ENCODE measurements around the gene HLA-DPA1. TPM values are rescaled to one million over a fixed set of nuclear protein-coding genes. Genes with fewer than 3 reads are reported as not detected.

Gene HLA-DPA1
- total RNA-seq, 4 donors from 2014 or later, result 21.1 to 101 (median 91.3) TPM

- no peaks in the 10 kb centered on the region for H3K27me3 ChIP-seq
- peaks cover 11% of the 10 kb centered on the region for H3K4me1 ChIP-seq
- 20% methylated on average over 40 of the region's 49 CpGs for WGBS
- TF ChIP-seq POLR2A (IDR thresholded peaks at IDR 0.05), result peak in 1 of 2 donors; percentile 47
- TF ChIP-seq EP300 (IDR thresholded peaks at IDR 0.05), result no peak
- H3K4me3 ChIP-seq, result peak overlapping the region; percentile 45
- H3K9me3 ChIP-seq, result no peaks in the 10 kb centered on the region
- H3K27ac ChIP-seq, result peak overlapping the region; percentile 71
- H3K36me3 ChIP-seq, result peaks cover 7% of the 10 kb centered on the region
- DNase-seq (ENCODE audit: low spot score in 2 of 2), result peak in 1 of 2 donors; percentile 81
These were observed 7.0 kb upstream of the HLA-DPA1 start for GRCh38 chr6:33080127-33081089.

GRCh38 chr6:33079580-33079979, 6.1 kb upstream of the HLA-DPA1 start:
- Histone ChIP-seq H3K4me3 (no peak overlapping the region), H3K4me1 (peaks cover 11% of the 10 kb centered on the region), H3K27ac (no peak overlapping the region), H3K9me3 (no peaks in the 10 kb centered on the region), H3K36me3 (no peaks in the 10 kb centered on the region), H3K27me3 (no peaks in the 10 kb centered on the region)
- TF ChIP-seq POLR2A (IDR thresholded peaks at IDR 0.05), result no peak
- no peak for TF ChIP-seq CTCF (IDR thresholded peaks at IDR 0.05)
- TF ChIP-seq EP300 (IDR thresholded peaks at IDR 0.05), result no peak
- TF ChIP-seq POLR2AphosphoS5 (IDR thresholded peaks at IDR 0.05), result no peak
- no peak for DNase-seq (ENCODE audit: low spot score in 2 of 2)
- WGBS, result 71% methylated on average over 4 of the region's 4 CpGs

GRCh38 chr6:33078919-33079521, 5.6 kb upstream of the HLA-DPA1 start:
- Histone ChIP-seq H3K9me3 (no peaks in the 10 kb centered on the region), H3K27me3 (no peaks in the 10 kb centered on the region), H3K27ac (no peak overlapping the region), H3K4me1 (peaks cover 11% of the 10 kb centered on the region), H3K36me3 (no peaks in the 10 kb centered on the region), H3K4me3 (no peak overlapping the region)
- WGBS, result 55% methylated on average over 2 of the region's 2 CpGs
- TF ChIP-seq POLR2A (IDR thresholded peaks at IDR 0.05), result no peak
- TF ChIP-seq CTCF (IDR thresholded peaks at IDR 0.05), result no peak
- TF ChIP-seq EP300 (IDR thresholded peaks at IDR 0.05), result no peak
- TF ChIP-seq POLR2AphosphoS5 (IDR thresholded peaks at IDR 0.05), result no peak
- DNase-seq (ENCODE audit: low spot score in 2 of 2), result no peak

- WGBS, result 79% methylated on average over 3 of the region's 3 CpGs
These were observed 5.0 kb upstream of the HLA-DPA1 start for GRCh38 chr6:33078442-33078841.

DNA sequence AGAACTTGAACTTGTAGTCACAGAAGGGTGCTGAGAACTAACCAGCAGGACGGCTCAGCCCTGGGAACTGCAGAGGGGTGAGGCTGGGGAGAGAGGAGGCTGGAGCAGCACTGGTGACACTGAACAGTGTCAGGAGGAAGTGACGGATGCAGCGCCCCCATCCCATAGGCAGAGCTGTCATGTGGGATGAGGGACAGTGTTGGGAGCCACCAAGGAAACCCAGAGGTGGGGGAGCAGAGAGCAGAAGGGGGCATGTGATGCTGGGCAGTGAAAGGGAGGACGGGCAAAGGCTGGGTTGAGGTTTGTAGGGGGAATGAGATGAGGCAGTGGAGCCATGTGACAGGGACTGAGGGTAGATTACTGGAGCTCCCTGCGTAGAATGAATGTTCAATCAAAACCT, 4.5 kb upstream of the HLA-DPA1 start:
- Histone ChIP-seq H3K36me3 (no peaks in the 10 kb centered on the region), H3K4me1 (peaks cover 11% of the 10 kb centered on the region)
- no peak for DNase-seq (ENCODE audit: low spot score in 2 of 2)

More at GRCh38 chr6:33078442-33078841, 5.0 kb upstream of the HLA-DPA1 start:
- Histone ChIP-seq H3K27ac (no peak overlapping the region), H3K9me3 (no peaks in the 10 kb centered on the region), H3K27me3 (no peaks in the 10 kb centered on the region), H3K4me1 (peaks cover 11% of the 10 kb centered on the region), H3K36me3 (no peaks in the 10 kb centered on the region), H3K4me3 (no peak overlapping the region)
- TF ChIP-seq POLR2A (IDR thresholded peaks at IDR 0.05) (no peak), POLR2AphosphoS5 (IDR thresholded peaks at IDR 0.05) (no peak), EP300 (IDR thresholded peaks at IDR 0.05) (no peak), CTCF (IDR thresholded peaks at IDR 0.05) (no peak)
- no peak for DNase-seq (ENCODE audit: low spot score in 2 of 2)

More for the DNA sequence above, 4.5 kb upstream of the HLA-DPA1 start:
- H3K9me3 ChIP-seq, result no peaks in the 10 kb centered on the region
- no peak overlapping the region for H3K27ac ChIP-seq
- 44% methylated on average over 5 of the region's 5 CpGs for WGBS
- H3K27me3 ChIP-seq, result no peaks in the 10 kb centered on the region
- H3K4me3 ChIP-seq, result no peak overlapping the region
- TF ChIP-seq EP300 (IDR thresholded peaks at IDR 0.05) (no peak), POLR2AphosphoS5 (IDR thresholded peaks at IDR 0.05) (no peak), POLR2A (IDR thresholded peaks at IDR 0.05) (no peak), CTCF (IDR thresholded peaks at IDR 0.05) (no peak)

Measured in suprapubic skin (tissue), 4 donors.